ENCODE results near the gene KCNIP3.

- TF ChIP-seq, protein P1, sequence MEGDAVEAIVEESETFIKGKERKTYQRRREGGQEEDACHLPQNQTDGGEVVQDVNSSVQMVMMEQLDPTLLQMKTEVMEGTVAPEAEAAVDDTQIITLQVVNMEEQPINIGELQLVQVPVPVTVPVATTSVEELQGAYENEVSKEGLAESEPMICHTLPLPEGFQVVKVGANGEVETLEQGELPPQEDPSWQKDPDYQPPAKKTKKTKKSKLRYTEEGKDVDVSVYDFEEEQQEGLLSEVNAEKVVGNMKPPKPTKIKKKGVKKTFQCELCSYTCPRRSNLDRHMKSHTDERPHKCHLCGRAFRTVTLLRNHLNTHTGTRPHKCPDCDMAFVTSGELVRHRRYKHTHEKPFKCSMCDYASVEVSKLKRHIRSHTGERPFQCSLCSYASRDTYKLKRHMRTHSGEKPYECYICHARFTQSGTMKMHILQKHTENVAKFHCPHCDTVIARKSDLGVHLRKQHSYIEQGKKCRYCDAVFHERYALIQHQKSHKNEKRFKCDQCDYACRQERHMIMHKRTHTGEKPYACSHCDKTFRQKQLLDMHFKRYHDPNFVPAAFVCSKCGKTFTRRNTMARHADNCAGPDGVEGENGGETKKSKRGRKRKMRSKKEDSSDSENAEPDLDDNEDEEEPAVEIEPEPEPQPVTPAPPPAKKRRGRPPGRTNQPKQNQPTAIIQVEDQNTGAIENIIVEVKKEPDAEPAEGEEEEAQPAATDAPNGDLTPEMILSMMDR (IDR thresholded peaks at IDR 0.05; ENCODE audit: borderline replicate concordance, extremely low read depth, low read length, poor library complexity, severe bottlenecking), result no peak
- no peak for TF ChIP-seq EZH2 (IDR thresholded peaks at IDR 0.05; ENCODE audit: borderline replicate concordance, low read depth, low read length, severe bottlenecking)
These were observed 32.5 kb upstream of the KCNIP3 start for GRCh38 chr2:95264624-95265023.
